Tibial artery (tissue), 4 donors: ENCODE results near the gene EXD3.

Experiments used
- DNase-seq, 2 donors: peaks; one replicate each; pipeline ENCODE4 v3.0.0-alpha.2; 2019
- H3K27ac ChIP-seq, 2 donors: fragments of 200-600 bp; sonication (generic) in 1 of 2; 1 replicate in 1 of 2; 2 replicates in 1 of 2; pipeline ENCODE4 v1.5.1; 2018 to 2019; ENCODE audit warnings: mild to moderate bottlenecking in 1 of 2
- H3K27me3 ChIP-seq, 2 donors: fragments of 200-600 bp; sonication (generic) in 1 of 2; one replicate each; pipeline versions ENCODE4 v1.5.1 to v1.6.0; 2016 to 2019
- H3K36me3 ChIP-seq, 3 donors: fragments of 200-600 bp; sonication (generic) in 2 of 3; one replicate each; pipeline ENCODE4 v1.5.1; 2016 to 2019; ENCODE audit warnings: mild to moderate bottlenecking in 2 of 3
- H3K4me1 ChIP-seq, 4 donors: fragments of 200-600 bp; sonication (generic) in 2 of 4; 1 replicate in 3 of 4; 2 replicates in 1 of 4; pipeline ENCODE4 v1.5.1; 2016 to 2019
- H3K4me3 ChIP-seq, 2 donors: fragments of 200-600 bp; sonication (generic) in 1 of 2; 1 replicate in 1 of 2; 2 replicates in 1 of 2; pipeline ENCODE4 v1.5.1; 2018 to 2019; ENCODE audit warnings: mild to moderate bottlenecking in 2 of 2
- H3K9me3 ChIP-seq, 3 donors: fragments of 200-600 bp; sonication (generic) in 1 of 3; one replicate each; pipeline ENCODE4 v1.5.1; 2016 to 2019
- intact Hi-C: fragments of 100-400 bp; cut with DNase I; formaldehyde crosslinking; loops from one replicate; pipeline ENCODE4 v1.15.0; 2023; ENCODE audit warnings: low total_unique reads
- TF ChIP-seq, protein P1 (sequence below), 2 experiments: fragments of 200-600 bp in 1 of 2; fragments of 450-650 bp in 1 of 2; IDR thresholded peaks; one replicate each; pipeline ENCODE4 v1.5.1; 2017 to 2019; ENCODE audit warnings: antibody characterized with exemption in 2 of 2, mild to moderate bottlenecking in 1 of 2, moderate library complexity in 1 of 2

EXD3 gene

DNA sequence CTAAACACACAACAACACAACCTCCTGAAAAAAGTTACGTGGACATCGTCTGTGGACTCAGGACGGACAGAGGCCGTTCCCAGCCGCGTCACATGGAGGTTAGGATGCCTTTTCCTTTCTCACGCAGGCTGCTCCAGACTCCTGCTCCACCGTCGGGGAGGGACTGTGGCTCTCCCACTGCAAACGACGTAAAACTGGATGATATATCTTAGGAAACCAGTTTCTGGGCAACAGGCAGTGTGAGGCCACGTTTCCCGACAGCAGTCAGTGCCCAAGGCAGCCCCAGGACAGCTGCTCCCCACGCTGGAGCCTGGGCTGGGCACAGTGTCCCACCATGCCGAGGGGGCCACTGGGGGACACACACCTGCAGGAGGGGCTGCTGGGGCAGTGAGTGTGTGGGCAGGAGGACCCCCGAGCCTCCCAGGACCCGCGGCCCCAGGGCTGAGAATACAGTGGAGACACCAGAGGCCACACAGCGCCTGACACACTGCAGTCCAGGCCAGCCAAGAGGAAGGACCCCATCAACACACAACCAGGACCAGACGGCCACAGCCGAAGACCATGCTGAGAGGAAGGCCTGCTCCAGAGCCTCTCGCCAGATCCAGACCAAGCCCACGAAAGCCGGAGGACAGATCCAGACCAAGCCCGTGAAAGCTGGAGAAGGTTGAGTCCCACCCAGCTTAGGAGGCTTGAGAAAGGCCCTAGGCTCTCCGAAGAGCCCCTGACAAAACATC, 26.2 kb downstream of the EXD3 start:
- Histone ChIP-seq H3K36me3 (peaks cover 0 to 40% (median 19%) of the 10 kb centered on the region in 3 donors), H3K27ac (no peak overlapping the region), H3K4me3 (no peak overlapping the region), H3K9me3 (no peaks in the 10 kb centered on the region), H3K4me1 (no peaks in the 10 kb centered on the region), H3K27me3 (no peaks in the 10 kb centered on the region)
- TF ChIP-seq, protein P1, sequence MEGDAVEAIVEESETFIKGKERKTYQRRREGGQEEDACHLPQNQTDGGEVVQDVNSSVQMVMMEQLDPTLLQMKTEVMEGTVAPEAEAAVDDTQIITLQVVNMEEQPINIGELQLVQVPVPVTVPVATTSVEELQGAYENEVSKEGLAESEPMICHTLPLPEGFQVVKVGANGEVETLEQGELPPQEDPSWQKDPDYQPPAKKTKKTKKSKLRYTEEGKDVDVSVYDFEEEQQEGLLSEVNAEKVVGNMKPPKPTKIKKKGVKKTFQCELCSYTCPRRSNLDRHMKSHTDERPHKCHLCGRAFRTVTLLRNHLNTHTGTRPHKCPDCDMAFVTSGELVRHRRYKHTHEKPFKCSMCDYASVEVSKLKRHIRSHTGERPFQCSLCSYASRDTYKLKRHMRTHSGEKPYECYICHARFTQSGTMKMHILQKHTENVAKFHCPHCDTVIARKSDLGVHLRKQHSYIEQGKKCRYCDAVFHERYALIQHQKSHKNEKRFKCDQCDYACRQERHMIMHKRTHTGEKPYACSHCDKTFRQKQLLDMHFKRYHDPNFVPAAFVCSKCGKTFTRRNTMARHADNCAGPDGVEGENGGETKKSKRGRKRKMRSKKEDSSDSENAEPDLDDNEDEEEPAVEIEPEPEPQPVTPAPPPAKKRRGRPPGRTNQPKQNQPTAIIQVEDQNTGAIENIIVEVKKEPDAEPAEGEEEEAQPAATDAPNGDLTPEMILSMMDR (IDR thresholded peaks at IDR 0.05): no peak
- DNase-seq: no peak
- intact Hi-C loops: no loop called here

DNA sequence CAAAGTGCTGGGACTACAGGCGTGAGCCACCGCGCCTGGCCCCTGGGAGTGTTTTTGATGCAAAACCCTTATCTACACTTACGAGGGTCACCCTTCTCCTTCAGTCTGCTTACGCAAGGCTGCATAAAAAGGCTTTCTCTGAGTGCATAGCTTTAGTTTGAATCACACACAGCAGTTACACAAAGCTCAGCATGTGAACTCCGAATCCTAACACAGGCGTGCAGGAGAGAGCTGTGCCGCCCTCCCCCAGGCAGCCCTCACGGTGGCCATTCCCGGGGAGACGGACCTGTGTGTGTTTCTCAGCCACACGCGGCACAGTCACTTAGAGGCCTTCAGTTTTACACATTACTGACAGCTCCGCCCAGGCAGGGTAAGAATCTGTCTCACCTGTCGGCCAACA, 26.7 kb downstream of the EXD3 start:
- no peaks in the 10 kb centered on the region for H3K27me3 ChIP-seq
- no peaks in the 10 kb centered on the region for H3K4me1 ChIP-seq
- no peaks in the 10 kb centered on the region for H3K9me3 ChIP-seq
- intact Hi-C loops: no loop called here
- TF ChIP-seq, protein P1 (IDR thresholded peaks at IDR 0.05): no peak
- no peak overlapping the region for H3K4me3 ChIP-seq
- no peak for DNase-seq
- H3K36me3 ChIP-seq: peaks cover 0 to 46% (median 19%) of the 10 kb centered on the region in 3 donors
- no peak overlapping the region for H3K27ac ChIP-seq

DNA sequence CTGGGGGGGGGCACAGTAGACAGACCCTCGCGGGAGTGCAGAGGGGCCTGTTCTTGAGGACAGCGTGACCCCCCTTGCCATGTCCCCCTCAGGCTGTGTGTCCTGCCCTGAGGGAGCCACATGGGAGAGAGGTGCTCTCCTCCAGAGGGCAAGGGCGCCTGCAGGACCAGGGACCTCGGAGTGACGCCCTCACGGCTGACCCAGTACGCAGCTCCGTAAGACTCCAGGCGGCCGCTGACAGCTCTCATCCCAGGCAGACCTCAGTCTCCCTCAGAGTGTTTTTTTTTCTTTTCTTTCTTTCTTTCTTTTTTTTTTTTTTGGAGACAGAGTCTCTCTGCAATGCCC, 27.3 kb downstream of the EXD3 start:
- TF ChIP-seq, protein P1 (IDR thresholded peaks at IDR 0.05): no peak
- H3K27ac ChIP-seq: no peak overlapping the region
- no peak for DNase-seq
- H3K27me3 ChIP-seq: no peaks in the 10 kb centered on the region
- intact Hi-C loops: no loop called here
- H3K9me3 ChIP-seq: no peaks in the 10 kb centered on the region
- no peak overlapping the region for H3K4me3 ChIP-seq
- no peaks in the 10 kb centered on the region for H3K4me1 ChIP-seq
- peaks cover 0 to 50% (median 19%) of the 10 kb centered on the region in 3 donors for H3K36me3 ChIP-seq

DNA sequence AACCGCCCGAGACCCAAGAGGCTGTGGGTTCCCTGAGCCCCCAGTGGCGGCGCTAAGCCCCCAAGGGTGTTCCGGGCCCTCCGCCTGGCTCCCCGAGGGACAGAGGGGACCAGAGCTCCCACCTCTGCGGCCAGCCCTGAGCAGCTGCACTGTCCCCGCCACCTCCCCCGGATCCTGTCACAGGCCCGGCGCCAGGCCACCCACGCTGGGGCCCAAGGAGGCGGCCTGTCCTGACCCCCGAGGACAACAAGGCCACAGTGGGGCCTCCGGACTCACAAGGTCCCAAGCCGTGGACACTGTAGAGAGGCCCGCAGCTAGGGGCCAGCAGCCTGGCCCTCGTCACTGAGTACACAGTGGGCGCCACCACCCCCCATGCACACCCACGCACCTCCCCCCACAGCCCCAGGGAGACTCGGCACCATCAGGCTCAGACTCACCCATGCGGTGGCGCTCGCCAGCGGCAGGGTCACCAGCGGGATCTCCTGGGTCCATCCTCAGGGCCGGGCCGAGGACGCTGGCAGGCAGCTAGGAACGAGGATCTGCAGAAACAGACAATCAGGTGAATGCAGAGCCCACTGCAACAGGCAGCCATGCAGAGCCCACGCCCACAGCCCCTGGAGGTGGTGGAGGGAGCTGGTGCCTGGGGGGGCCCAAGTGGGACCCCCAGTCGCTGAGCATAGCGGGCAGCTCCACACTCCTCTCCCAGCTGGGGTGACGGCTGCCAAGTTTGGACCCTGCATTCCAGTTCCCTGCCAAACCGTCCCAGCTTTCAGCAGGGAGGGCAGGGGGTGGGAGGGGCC, 27.9 kb downstream of the EXD3 start:
- DNase-seq: no peak
- Histone ChIP-seq H3K4me3 (no peak overlapping the region), H3K36me3 (peaks cover 0 to 50% (median 19%) of the 10 kb centered on the region in 3 donors), H3K27ac (no peak overlapping the region), H3K27me3 (no peaks in the 10 kb centered on the region), H3K4me1 (no peaks in the 10 kb centered on the region), H3K9me3 (no peaks in the 10 kb centered on the region)
- intact Hi-C loops: loop anchor here (5.0 kb wide), 1 partner anchor 1013 kb away; no protein-coding TSS in a partner anchor
- TF ChIP-seq, protein P1 (IDR thresholded peaks at IDR 0.05): no peak

- no peaks in the 10 kb centered on the region for H3K9me3 ChIP-seq
- intact Hi-C loops: loop anchor here (5.0 kb wide), 1 partner anchor 1011 kb away; no protein-coding TSS in a partner anchor
- H3K27ac ChIP-seq: no peak overlapping the region
- H3K4me1 ChIP-seq: no peaks in the 10 kb centered on the region
- peak in 1 of 2 donors; percentile 58 for DNase-seq
- no peak overlapping the region for H3K4me3 ChIP-seq
- peaks cover 0 to 50% (median 19%) of the 10 kb centered on the region in 3 donors for H3K36me3 ChIP-seq
- no peaks in the 10 kb centered on the region for H3K27me3 ChIP-seq
- TF ChIP-seq, protein P1 (IDR thresholded peaks at IDR 0.05): no peak
Observed at GRCh38 chr9:137393176-137394150, 29.5 kb downstream of the EXD3 start.
